Suprapubic skin (tissue), 4 donors: ENCODE results near the gene CCDC85B.

ENCODE experiments used
- CTCF ChIP-seq, 2 donors: fragments of 200-600 bp in 1 of 2; fragments of 450-650 bp in 1 of 2; sonication (generic) in 1 of 2; IDR thresholded peaks; one replicate each; pipeline ENCODE4 v1.5.1; 2016 to 2019; ENCODE audit warnings: antibody characterized with exemption in 2 of 2, mild to moderate bottlenecking in 1 of 2, moderate library complexity in 1 of 2
- EP300 ChIP-seq: sonication (generic); formaldehyde crosslinking; IDR thresholded peaks from one replicate; pipeline ENCODE4 v1.6.1; 2017; ENCODE audit warnings: antibody characterized with exemption
- POLR2AphosphoS5 ChIP-seq, 3 donors: sonication (generic); formaldehyde crosslinking; IDR thresholded peaks; one replicate each; pipeline ENCODE4 v1.6.1; 2017; ENCODE audit warnings: antibody characterized with exemption in 3 of 3

DNA sequence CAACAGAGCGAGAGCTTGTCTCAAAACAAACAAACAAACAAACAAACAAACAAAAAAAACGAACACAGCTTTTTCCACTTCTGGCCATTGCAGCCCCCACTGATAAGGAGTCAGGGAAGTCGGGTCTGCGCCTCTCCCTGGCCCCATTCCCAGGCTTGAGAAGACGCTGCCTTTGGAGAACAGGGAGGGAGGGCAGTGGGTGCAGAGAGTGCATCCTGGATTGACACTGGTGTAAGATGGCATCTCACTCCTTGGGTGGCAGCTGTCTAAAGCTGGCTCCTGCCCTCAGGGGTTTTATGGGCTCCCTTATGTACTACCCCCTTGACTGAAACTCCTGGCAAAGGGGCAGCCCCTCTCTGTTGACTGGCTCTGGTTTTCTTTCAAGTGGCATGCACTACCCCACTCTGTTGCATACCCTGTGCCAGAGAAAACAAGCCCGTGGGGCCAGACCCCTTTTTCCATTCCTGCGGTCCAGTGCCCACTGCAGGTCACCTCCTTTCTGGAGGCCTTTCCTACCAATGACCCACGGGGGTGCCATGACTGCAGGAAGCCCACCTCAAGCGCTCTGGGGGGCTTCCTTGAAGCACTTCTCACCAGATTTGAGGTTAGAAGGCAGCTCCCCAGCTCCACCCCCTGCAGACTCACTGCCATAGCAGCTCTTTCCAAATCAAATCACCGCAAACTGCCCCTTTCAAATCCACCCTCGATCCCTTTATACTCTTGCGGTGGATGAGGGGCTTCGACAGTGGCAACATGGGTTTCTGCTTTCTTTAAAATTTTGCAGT, 41.5 kb downstream of the CCDC85B start:
- TF ChIP-seq EP300 (no peak), POLR2AphosphoS5 (IDR thresholded peaks at IDR 0.05) (no peak), CTCF (IDR thresholded peaks at IDR 0.05) (no peak)
